GM21360 (cell line): ENCODE results near the gene COL6A2.

Experiments
- ATAC-seq: cut with Tn5 transposase; IDR thresholded peaks from one replicate; pipeline ENCODE4 v1.9.1; 2021; ENCODE audit warnings: mild to moderate bottlenecking, moderate library complexity; ENCODE audit not compliant: unreplicated experiment

COL6A2 gene

DNA sequence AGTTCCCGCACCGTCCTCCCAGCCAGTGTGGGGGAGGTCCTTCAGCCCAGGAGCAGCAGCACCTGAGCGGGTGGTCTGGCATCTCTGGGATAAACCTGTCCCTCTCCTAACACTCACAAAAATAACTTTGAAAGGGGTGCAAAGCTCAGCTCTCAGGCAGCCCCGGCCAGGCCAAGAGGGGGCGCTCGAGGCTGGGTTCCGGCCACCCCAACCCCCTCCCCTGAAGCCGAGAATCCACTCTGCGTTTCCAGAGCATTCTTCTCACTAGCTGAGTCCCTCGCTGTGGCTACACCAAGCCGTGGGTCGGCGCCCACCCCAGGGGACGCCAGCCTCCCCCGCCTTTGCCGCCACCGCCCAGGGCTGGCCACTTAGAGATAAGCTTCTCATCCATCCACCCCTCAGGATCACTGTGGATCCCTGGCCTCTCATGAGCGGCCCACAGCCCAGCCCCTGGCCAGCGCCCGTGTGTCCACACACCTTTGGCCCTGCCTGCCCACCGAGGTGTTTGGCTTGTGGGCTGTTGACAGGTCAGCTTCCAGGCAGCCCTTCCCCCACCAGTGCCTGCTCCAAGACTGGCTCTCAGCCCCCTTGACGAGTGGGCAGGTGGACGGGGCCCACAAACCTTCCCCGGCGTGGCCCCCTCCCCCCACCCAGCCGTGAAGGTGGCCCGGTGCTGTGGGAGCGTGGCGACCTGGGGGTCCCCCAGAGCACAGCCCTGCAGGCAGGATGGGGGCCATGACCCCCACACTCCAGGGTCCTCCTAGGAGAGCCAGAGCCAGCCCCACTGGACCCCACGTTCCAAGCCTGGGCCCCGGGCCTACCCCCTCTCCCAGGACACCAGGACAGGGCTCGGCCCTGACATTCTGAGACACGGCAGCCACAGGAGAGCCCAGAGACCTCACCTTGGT lies 55.6 kb downstream of the COL6A2 start:
- ATAC-seq = no peak

DNA sequence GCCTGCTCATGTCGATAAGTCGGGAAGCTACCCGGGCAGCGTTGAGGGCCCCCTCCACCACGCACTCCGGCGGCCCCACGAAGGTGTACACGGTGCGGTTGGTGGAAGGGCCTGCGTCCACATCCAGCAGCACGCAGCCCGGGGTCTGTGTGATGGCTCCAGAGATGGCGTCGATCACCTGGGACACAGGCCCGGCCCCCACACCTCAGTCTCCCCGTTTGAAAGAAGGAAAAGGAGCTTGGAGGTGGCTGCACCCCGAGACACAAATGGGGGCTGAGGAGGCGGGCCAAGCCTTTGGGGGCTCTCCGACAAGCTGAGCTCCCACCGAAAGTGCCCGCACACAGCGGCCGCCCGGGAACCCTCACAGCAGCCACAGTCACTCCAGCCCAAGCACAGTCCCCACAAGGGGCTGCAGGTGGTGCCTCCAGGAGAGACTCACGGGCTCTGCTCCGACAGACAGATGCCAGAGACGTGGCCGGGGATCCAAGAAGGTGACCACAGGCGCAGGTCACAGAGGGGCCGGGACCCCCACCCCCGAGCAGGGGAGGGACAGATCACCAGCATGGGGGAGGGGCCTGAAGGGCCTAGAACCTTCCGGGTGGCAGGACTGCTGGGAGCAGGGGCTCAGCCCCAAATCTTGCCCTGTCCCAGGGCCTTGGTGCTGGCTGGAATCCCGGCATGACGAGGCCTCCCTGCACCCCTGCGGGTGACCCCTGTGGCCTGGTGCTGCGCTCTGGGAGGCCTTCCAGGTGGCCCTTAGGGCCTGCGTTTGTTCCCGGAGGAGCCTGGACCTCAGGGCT lies 56.4 kb downstream of the COL6A2 start:
- ATAC-seq = no peak

DNA sequence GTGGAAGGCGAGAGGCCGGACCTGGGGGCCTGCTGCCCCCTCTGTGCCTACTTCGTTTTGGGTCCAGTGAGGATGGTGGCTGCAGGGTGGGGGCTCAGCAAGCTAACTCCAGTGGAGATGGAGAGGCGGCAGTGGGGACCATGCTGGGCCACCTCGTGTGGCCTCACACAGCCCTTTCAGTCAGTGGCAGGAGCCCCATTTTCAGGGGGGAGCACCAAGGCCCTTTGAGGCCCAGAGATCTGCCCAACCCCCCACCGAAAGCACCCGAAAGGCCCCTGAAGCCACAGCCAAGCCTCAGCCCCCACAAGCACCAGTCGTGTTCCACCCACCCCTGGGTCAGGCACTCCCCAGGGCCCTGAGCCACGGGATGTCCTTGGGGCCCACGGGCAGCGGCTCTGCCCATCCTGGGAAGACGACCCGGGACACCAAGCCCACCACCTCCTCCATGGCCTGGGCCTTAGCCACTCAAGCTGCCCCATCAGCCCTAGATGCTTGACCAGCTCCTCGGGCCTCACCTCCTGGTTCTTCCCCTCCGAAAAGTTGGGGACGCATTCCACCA lies 57.1 kb downstream of the COL6A2 start:
- ATAC-seq = no peak

DNA sequence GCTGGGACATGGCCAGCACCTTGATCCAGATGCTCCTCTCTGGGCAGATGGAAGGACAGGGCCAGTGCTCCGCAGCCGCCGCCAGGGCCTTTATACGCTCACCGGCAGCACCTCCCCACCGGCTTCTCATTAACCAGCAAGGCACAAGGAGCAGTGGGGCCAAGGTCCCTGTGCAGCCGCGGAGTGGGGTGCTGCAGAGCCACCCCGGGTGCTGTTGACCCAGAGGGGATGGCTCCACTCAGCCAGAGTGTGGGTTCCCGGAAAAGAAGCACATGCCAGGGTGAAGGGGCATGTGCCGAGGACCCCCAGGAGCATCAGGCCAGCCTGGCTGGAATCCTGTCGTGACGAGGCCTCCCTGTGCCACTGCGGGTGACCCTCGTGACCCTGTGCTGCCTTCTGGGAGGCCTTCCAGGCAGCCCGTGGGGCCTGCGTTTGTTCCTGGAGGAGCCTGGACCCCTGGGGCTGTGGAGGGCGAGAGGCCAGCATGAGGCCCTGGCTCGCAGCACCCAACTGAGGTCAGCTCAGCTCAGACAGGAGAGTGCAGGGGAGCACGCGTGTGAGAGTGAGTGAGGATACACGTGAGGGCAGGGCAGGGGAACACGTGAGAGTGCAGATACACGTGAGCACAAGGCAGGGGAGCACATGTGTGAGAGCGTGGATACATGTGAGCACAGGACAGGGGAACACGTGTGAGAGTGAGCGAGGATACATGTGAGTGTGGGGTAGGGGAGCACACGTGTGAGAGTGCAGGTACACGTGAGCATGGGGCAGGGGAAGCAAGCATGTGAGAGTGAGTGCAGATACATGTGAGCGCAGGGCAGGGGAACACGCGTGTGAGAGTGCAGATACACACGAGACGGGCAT lies 57.8 kb downstream of the COL6A2 start, which contains the start of gene FTCD:
Gene FTCD (minus strand): TSS at position 66 of the 864 bp plus-strand sequence. CDS start 56 bp downstream, at position 10.
- no peak for ATAC-seq

DNA sequence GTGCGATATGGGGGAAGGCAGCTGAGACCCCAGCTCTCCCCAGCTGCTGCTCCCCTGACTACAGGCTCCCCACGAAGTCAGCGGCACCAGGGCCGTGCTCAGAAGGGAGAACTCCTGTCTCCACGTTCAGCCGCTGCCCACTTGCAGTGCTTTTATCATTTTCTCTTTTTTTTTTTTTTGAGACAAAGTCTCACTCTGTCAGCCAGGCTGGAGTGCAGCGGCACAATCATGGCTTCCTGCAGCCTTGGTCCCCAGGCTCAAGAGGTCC lies 58.4 kb downstream of the COL6A2 start:
- no peak for ATAC-seq

DNA sequence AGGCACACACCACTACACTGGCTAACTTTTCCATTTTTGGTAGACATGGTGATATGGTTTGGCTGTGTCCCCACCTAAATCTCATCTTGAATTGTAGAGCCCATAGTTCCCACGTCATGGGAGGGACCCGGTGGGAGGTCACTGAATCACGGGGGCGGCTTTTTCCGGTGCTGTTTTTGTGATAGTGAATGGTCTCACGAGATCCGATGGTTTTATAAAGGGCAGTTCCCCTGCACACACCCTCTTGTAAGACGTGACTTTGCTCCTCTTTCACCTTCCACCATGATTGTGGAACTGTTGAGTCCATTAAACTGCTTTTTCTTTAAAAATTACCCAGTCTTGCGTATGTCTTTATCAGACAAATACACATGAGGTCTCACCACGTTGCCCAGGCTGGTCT lies 58.8 kb downstream of the COL6A2 start:
- no peak for ATAC-seq

DNA sequence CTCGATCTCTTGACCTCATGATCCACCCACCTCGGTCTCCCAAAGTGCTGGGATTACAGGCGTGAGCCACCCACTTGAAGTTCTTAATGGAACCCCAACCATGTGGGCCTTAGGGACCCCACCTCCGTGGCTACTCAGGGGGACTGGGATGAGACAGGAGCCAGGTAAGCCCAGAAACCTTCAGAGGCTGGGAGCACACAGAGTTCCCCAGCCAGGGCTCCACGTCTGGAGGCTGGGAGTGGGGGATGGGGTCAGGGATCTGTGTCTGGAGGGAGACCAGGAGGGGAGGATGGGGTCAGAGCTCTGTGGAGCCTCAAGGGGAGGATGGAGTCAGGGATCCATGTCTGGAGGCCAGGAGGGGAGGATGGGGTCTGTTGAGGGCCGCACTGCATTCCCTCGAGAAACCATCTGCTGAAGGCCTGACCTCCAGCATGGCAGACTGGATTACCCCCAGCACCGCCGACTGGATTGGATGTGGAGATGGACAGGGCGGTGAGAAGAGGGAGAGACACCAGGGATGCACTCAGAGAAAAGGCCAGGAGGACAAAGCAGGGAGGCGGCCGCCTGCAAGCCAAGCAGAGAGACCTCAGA lies 59.6 kb downstream of the COL6A2 start:
- no peak for ATAC-seq

DNA sequence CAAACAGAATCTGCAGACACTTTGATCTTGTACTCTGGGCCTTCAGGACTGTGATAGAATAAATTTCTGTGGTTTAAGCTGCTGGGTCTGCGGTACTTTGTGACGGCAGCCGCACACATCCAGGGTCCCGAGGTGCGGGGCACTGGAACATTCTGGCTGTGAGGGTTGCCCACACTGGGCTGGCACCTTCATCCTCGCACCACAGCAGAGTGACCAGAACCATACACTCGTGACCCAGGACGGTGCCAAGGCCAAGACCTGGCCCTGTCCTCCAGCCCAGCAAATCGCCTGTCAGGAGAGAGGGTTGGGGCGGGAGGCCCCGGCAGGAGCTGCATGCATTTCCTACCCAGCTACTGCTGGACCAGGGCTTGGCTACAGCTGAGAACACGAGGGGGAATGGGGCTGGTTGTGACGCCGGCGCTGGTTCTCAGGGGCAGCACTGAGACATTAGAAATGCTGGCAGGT lies 60.1 kb downstream of the COL6A2 start:
- no peak for ATAC-seq

DNA sequence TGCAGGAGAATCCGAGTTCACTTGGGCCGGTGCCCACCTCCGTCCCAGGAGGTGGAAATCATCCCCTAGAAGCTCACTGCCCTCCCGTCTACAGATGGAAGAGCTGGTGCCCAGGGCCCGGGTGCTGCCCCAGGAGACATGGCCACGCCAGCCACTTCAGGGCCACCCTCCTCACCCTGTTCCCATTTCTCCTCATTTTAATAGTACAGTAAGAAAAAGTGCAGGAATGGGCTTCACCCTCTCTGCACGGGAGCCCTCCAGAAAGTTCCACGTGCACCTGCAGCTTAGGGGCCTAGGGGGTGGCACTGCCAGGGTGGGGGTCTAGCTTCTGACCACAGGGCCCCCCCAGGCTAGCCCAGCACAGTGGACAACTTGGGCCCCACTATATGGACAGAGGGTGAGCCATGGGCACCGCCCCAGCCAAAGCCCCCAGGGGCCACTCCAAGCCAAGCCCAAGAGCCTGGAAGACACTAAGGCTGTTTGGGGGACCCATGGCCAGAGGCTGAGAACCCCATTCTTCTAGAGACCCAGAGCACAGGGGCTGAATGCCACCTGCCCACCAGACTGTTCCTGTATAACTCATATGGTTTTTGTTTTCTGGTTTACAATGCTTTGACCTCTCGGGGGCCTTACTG lies 60.9 kb downstream of the COL6A2 start:
- no peak for ATAC-seq

DNA sequence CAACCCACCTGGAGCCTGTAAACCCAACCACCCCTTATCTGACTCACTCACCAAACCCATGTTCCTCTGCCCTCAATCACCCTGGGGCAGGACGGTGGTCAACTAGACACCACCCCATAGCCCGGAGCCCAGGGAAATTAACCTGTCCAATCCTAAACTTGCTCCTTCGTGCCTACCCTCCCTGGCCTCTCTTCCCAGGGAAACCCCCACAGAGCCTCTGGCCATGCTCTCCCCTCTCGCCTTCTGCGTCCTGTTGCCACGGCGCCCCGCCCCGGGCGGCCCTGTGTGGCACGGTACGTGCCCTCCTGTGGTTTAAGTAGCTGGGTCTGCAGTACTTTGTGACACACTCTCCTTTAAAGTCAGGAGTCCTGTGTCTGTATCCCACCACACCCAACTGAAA lies 61.5 kb downstream of the COL6A2 start:
- no peak for ATAC-seq

DNA sequence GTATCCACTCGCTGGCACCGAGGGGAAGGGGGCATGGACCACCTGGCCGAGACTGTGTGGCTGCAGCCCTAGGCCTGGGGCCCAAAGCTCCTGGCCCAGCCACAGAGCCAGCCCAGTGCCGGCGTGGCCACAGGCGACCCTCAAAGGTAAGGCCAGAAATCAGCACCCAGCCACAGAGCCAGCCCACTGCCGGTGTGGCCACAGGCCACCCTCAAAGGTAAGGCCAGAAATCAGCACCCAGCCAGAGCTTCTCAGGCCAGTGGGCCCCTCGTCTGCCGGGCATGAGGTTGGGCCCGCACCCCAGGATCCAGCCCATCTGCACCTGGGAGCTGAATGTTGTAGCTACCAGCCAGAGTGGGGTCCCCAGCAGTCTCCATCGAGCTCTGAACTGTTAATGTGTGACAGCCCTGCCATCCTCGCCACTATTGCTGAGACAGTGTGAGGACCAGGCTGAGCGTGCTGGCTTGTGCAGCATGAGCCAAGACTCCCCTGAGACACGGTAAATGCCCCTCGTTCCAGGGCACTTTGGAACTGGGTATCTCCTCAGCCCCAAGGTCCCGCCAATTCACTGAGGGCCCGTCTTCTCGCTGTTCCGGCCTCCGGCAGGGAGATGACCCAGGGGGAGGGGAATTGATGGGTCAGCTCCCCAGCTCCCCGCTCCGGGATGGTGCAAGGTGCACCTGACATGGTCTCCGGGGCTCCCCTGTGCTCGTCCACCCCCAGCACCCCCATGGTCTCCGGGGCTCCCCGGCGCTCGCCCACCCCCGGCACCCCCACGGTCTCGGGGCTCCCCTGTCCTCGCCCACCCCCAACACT lies 62.1 kb downstream of the COL6A2 start:
- no peak for ATAC-seq

DNA sequence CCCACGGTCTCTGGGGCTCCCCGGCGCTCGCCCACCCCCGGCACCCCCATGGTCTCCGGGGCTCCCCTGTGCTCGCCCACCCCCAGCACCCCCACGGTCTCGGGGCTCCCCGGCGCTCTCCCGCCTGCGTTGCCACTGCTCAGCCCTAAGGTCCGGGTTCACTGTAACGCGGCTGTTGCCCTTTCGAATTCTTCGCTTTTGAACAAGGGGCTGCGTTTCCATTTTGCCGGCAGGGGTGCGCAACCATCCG lies 62.7 kb downstream of the COL6A2 start:
- no peak for ATAC-seq

DNA sequence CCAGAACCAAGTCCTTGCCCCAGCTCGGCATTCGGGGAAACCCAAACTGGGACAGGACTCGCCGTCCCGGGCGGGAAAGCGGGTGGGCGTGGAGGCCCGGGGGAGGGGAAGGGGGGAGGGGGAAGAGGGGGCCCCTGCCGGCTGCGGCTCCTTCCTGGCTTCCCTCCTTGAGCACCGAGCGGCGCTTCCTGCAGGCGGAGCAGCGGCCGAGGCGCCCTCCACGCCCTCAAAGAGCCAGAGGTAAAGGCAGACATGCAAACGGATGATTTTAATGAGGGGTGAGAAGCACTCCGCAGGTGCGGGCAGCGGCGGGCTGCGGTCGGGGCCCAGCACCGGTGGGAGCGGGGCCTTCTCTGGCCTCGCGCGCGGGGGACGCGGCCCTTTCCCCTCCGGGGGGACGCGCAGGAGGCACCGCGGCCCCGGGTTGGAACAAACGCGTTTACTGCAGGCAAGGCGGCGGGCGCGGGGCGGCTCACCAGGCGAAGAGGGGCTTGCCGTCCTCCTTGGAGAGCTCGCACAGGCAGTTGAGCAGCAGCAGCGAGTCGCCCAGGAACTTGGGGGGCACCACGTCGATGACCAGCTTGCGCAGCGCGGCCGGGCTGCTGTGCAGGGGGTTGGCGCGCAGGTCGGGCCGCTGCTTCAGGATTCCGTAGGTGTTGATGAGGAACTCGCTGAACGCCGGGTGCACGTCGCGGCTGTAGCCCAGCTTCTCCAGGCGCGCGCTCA lies 63.2 kb downstream of the COL6A2 start:
- ATAC-seq = no peak

DNA sequence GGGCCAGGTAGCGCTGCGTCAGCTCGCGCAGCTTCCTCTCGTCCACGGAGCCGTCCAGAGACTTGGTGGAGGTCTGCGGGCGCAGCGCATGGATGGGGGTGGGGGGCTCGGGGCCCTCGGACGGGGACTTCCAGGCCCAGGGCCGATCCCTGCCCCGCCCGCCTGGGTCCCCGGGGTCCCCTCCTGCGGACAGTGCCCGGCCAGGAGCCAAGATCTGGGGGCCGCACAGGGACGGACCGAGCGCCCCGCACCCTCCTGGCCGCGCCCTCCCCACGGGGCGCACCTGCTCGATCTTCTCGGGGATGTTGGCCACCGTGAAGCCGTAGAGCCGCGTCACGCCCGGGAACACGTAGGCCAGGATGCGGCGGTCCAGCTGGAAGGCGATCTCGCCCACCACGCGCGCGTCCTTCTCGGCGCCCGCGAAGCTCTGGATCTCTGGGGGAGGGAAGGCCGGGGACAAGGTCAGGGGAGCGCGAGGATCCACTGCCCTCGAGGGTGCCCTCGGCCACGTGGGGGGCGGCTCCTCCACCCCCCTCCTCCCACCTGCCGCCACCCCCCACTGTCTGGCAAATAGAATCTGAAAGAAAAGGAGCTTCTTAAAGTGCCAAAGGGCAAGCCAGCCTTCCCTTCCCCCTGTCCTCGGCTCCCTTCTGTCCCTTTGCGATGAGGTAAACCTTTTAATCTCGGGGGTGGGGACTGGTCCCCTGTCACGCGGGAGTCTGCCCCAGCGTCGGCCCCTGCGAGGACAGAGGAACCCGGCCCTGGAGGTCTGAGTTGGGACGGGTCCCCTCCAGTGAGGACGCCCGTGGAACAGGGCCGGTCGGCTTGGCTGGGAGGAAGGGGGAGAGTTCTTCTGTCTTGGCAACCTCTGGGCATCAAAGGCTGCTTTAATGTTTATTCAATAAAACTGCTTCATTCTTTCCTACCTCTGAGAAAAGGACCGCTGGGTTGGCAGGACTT lies 64.0 kb downstream of the COL6A2 start:
- no peak for ATAC-seq

DNA sequence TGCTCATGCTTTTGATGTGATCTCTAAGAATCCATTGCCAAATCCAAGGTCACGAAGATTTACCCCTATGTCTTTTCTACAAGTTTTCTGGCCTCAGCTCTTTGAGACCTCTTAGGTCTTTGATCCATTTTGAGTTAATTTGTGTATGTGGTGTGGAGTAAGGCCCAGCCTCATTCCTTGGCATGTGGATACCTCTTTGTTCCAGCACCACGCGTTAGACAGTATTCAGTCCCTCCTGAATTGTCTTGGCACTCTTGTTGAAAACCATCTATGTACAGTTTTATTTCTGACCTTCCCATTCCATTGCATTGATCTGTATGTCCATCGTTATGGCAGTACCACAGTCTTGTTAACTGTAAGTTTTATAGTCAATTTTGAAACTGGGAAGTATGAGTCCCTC lies 65.5 kb downstream of the COL6A2 start:
- ATAC-seq = no peak

DNA sequence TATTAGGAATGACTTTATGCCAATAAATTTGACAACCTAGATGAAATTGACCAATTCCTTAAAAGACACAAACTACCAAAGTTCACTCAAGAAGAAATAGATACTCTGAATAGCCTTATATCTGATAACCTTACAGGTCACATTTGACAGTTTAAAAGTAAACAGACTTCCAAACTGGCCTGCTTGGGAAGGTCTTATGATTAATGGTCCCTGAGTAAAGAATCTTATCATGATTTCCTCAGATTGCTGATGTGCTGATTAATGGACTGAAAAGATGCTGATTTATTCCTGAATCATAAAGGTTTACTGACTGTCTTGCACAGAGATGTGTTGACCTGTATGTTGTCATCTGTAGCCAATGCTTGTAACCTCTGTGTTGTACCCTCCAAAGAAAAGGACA lies 67.2 kb downstream of the COL6A2 start:
- no peak for ATAC-seq

DNA sequence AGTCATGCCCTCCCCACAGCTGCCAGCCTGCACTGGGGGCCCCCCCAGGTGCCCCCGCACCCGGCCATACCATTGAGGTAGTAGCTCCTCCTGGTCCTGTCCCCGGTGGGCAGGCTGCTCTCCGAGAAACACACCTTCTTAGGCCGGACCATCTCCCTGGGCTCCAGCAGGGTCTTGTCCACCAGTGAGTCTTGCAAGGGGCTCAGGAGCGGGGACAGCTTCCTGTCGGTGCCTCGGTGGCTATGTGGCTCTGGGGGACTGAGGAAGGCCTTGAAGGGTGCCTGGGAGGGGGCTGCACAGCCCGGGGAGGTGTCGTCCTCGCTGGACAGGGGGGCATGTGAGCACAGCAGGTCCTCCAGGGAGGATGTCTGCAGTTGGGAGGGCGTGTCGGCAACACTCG lies 70.3 kb downstream of the COL6A2 start:
- ATAC-seq = no peak
